SU-DHL-6 (cell line): ENCODE measurements around the gene TMEM184C.

Source experiments
- EZH2phosphoT487 ChIP-seq: fragments of 200-600 bp; sonication (generic), shearing (Covaris generic); conservative IDR thresholded peaks from 2 replicates; pipeline ENCODE4 v1.6.1; 2018; ENCODE audit warnings: mild to moderate bottlenecking, antibody characterized with exemption, low read length, moderate library complexity, mixed read lengths
- TF ChIP-seq, protein P1 (sequence below): fragments of 200-600 bp; sonication (generic); IDR thresholded peaks from one replicate; pipeline ENCODE4 v1.5.1; 2017; ENCODE audit warnings: antibody characterized with exemption, mild to moderate bottlenecking, low read length, moderate library complexity; ENCODE audit not compliant: insufficient read depth, poor library complexity, severe bottlenecking

DNA sequence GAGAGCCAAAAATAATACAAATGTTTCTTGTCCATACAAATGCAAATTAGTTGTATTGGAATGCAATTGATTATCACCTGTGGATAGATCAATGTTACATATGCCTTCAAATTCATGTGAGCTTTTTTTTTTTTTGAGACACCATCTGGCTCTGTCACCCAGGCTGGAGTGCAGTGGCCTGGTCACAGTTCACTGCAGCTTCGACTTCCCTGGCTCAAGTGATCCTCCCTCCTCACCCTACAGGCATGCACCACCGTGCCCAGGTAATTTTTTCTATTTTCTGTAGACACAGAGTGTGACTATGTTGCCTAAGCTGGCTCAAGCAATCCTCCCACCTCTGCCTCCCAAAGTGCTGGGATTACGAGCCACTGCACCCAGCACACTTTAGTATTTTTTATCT lies 38.6 kb upstream of the TMEM184C start:
- TF ChIP-seq, protein P1, sequence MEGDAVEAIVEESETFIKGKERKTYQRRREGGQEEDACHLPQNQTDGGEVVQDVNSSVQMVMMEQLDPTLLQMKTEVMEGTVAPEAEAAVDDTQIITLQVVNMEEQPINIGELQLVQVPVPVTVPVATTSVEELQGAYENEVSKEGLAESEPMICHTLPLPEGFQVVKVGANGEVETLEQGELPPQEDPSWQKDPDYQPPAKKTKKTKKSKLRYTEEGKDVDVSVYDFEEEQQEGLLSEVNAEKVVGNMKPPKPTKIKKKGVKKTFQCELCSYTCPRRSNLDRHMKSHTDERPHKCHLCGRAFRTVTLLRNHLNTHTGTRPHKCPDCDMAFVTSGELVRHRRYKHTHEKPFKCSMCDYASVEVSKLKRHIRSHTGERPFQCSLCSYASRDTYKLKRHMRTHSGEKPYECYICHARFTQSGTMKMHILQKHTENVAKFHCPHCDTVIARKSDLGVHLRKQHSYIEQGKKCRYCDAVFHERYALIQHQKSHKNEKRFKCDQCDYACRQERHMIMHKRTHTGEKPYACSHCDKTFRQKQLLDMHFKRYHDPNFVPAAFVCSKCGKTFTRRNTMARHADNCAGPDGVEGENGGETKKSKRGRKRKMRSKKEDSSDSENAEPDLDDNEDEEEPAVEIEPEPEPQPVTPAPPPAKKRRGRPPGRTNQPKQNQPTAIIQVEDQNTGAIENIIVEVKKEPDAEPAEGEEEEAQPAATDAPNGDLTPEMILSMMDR, result no peak
- TF ChIP-seq EZH2phosphoT487, result no peak
